Measurements from ENCODE around the gene MRPS16.

- TF ChIP-seq, protein P1, sequence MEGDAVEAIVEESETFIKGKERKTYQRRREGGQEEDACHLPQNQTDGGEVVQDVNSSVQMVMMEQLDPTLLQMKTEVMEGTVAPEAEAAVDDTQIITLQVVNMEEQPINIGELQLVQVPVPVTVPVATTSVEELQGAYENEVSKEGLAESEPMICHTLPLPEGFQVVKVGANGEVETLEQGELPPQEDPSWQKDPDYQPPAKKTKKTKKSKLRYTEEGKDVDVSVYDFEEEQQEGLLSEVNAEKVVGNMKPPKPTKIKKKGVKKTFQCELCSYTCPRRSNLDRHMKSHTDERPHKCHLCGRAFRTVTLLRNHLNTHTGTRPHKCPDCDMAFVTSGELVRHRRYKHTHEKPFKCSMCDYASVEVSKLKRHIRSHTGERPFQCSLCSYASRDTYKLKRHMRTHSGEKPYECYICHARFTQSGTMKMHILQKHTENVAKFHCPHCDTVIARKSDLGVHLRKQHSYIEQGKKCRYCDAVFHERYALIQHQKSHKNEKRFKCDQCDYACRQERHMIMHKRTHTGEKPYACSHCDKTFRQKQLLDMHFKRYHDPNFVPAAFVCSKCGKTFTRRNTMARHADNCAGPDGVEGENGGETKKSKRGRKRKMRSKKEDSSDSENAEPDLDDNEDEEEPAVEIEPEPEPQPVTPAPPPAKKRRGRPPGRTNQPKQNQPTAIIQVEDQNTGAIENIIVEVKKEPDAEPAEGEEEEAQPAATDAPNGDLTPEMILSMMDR (IDR thresholded peaks at IDR 0.05): no peak
- TF ChIP-seq POLR2AphosphoS5 (IDR thresholded peaks at IDR 0.05; ENCODE audit: insufficient read depth in 1 of 2, low read depth in 1 of 2) (no peak), POLR2A (IDR thresholded peaks at IDR 0.05) (no peak)
These were observed 31.5 kb downstream of the MRPS16 start for GRCh38 chr10:73220989-73221388.

All from vagina (tissue), 2 donors.